ENCODE measurements around the gene ETV3L.

ETV3L gene

GRCh38 chr1:157138220-157139051 is 38.8 kb upstream of the ETV3L start, which contains the start of gene ETV3:
ETV3 (minus strand) TSS chr1:157138395; CDS start chr1:157136352, 2,043 bp downstream.
- no CpG with 5 or more reads among the region's 85 CpGs for WGBS, 2 donors (ENCODE audit: extremely low coverage in 2 of 2, insufficient read length in 2 of 2, insufficient replicate concordance in 1 of 2)

GRCh38 chr1:157137408-157138219 is 38.0 kb upstream of the ETV3L start:
- peak overlapping the region; percentile 81 for H2AK5ac ChIP-seq (ENCODE audit: low read depth, low read length)
- H3K23ac ChIP-seq (ENCODE audit: low read depth, low read length, poor library complexity) = peak overlapping the region; percentile 93
- H2BK12ac ChIP-seq (ENCODE audit: low read length) = no peak overlapping the region
- H3K9ac ChIP-seq (ENCODE audit: low read depth, low read length, poor library complexity) = peak overlapping the region; percentile 93
- H3K4me1 ChIP-seq (ENCODE audit: control insufficient read depth in 2 of 2, insufficient read depth in 1 of 2, low read depth in 1 of 2, low read length in 2 of 2) = peaks cover 4 to 8% of the 10 kb centered on the region in 2 donors
- H3K36me3 ChIP-seq (replicated peaks in 1 of 2; ENCODE audit: control insufficient read depth in 2 of 2, insufficient read depth in 2 of 2, low read length in 2 of 2) = peaks cover 22 to 36% of the 10 kb centered on the region in 2 donors
- peak overlapping the region; percentile 83 to 92 for H3K4me3 ChIP-seq (ENCODE audit: low read length in 2 of 2)
- H3K4me2 ChIP-seq (ENCODE audit: insufficient read depth, low read length, poor library complexity, severe bottlenecking) = peak overlapping the region; percentile 87
- no CpG with 5 or more reads among the region's 36 CpGs for WGBS, 2 donors (ENCODE audit: extremely low coverage in 2 of 2, insufficient read length in 2 of 2, insufficient replicate concordance in 1 of 2)
- no peak overlapping the region for H2BK5ac ChIP-seq (ENCODE audit: low read length)
- H2BK15ac ChIP-seq (ENCODE audit: low read length) = peak overlapping the region; percentile 43
- no peak for DNase-seq (ENCODE audit: low spot score)
- peaks cover 2% of the 10 kb centered on the region for H3K79me1 ChIP-seq (ENCODE audit: low read depth, low read length)
- H4K91ac ChIP-seq (ENCODE audit: low read depth, low read length, poor library complexity) = no peak overlapping the region
- no peak overlapping the region for H4K8ac ChIP-seq (ENCODE audit: low read depth, low read length)
- H2BK120ac ChIP-seq (ENCODE audit: low read depth, low read length) = no peak overlapping the region
- no peaks in the 10 kb centered on the region for H3K9me3 ChIP-seq (replicated peaks in 1 of 2; ENCODE audit: control insufficient read depth in 2 of 2, insufficient read depth in 1 of 2, low read depth in 1 of 2, low read length in 2 of 2)
- H2AFZ ChIP-seq (ENCODE audit: low read length) = peak overlapping the region; percentile 96
- H3K4ac ChIP-seq (ENCODE audit: low read length) = no peak overlapping the region
- H3K14ac ChIP-seq (ENCODE audit: low read length) = peak overlapping the region; percentile 73
- peak overlapping the region; percentile 99 for H3K18ac ChIP-seq (ENCODE audit: low read length)
- H3K27ac ChIP-seq (replicated peaks; ENCODE audit: low read length) = peak overlapping the region; percentile 97
- peaks cover 0 to 18% (median 0%) of the 10 kb centered on the region in 3 experiments for H3K27me3 ChIP-seq (ENCODE audit: control insufficient read depth in 3 of 3, insufficient read depth in 3 of 3, low read depth in 1 of 3, low read length in 3 of 3)

More at GRCh38 chr1:157138220-157139051, 38.8 kb upstream of the ETV3L start, which contains the start of gene ETV3:
- DNase-seq (ENCODE audit: low spot score) = peak; percentile 83
- Histone ChIP-seq H3K9ac (ENCODE audit: low read depth, low read length, poor library complexity) (peak within 1 kb of the TSS; percentile 98), H3K36me3 (replicated peaks in 1 of 2; ENCODE audit: control insufficient read depth in 2 of 2, insufficient read depth in 2 of 2, low read length in 2 of 2) (peaks cover 18 to 28% of the 10 kb centered on the region in 2 donors), H2AFZ (ENCODE audit: low read length) (peak within 1 kb of the TSS; percentile 96), H3K18ac (ENCODE audit: low read length) (peak within 1 kb of the TSS; percentile 99), H3K4me1 (ENCODE audit: control insufficient read depth in 2 of 2, insufficient read depth in 1 of 2, low read depth in 1 of 2, low read length in 2 of 2) (peaks cover 4 to 8% of the 10 kb centered on the region in 2 donors), H3K4me2 (ENCODE audit: insufficient read depth, low read length, poor library complexity, severe bottlenecking) (peak within 1 kb of the TSS; percentile 87), H4K8ac (ENCODE audit: low read depth, low read length) (no peak within 1 kb of the TSS), H4K91ac (ENCODE audit: low read depth, low read length, poor library complexity) (peak within 1 kb of the TSS; percentile 73), H3K27ac (replicated peaks; ENCODE audit: low read length) (peak within 1 kb of the TSS; percentile 97), H3K79me1 (ENCODE audit: low read depth, low read length) (peaks cover 2% of the 10 kb centered on the region), H2BK120ac (ENCODE audit: low read depth, low read length) (peak within 1 kb of the TSS; percentile 49), H2BK12ac (ENCODE audit: low read length) (no peak within 1 kb of the TSS), H3K14ac (ENCODE audit: low read length) (peak within 1 kb of the TSS; percentile 73), H2BK15ac (ENCODE audit: low read length) (peak within 1 kb of the TSS; percentile 43), H3K23ac (ENCODE audit: low read depth, low read length, poor library complexity) (peak within 1 kb of the TSS; percentile 93), H3K27me3 (ENCODE audit: control insufficient read depth in 3 of 3, insufficient read depth in 3 of 3, low read depth in 1 of 3, low read length in 3 of 3) (peaks cover 0 to 18% (median 0%) of the 10 kb centered on the region in 3 experiments), H2AK5ac (ENCODE audit: low read depth, low read length) (peak within 1 kb of the TSS; percentile 81), H3K9me3 (replicated peaks in 1 of 2; ENCODE audit: control insufficient read depth in 2 of 2, insufficient read depth in 1 of 2, low read depth in 1 of 2, low read length in 2 of 2) (no peaks in the 10 kb centered on the region), H3K4me3 (ENCODE audit: low read length in 2 of 2) (peak within 1 kb of the TSS; percentile 83 to 92), H3K4ac (ENCODE audit: low read length) (peak within 1 kb of the TSS; percentile 60), H2BK5ac (ENCODE audit: low read length) (peak within 1 kb of the TSS; percentile 67)

GRCh38 chr1:157137046-157137407 is 37.4 kb upstream of the ETV3L start:
- no peak overlapping the region for H3K23ac ChIP-seq (ENCODE audit: low read depth, low read length, poor library complexity)
- H2BK15ac ChIP-seq (ENCODE audit: low read length) = no peak overlapping the region
- peaks cover 0 to 14% (median 0%) of the 10 kb centered on the region in 3 experiments for H3K27me3 ChIP-seq (ENCODE audit: control insufficient read depth in 3 of 3, insufficient read depth in 3 of 3, low read depth in 1 of 3, low read length in 3 of 3)
- no peak overlapping the region for H3K27ac ChIP-seq (replicated peaks; ENCODE audit: low read length)
- H3K9ac ChIP-seq (ENCODE audit: low read depth, low read length, poor library complexity) = no peak overlapping the region
- H3K4me3 ChIP-seq (ENCODE audit: low read length in 2 of 2) = peak overlapping the region in 1 of 2 donors; percentile 83
- no peak overlapping the region for H2AFZ ChIP-seq (ENCODE audit: low read length)
- H4K91ac ChIP-seq (ENCODE audit: low read depth, low read length, poor library complexity) = no peak overlapping the region
- peaks cover 24 to 42% of the 10 kb centered on the region in 2 donors for H3K36me3 ChIP-seq (replicated peaks in 1 of 2; ENCODE audit: control insufficient read depth in 2 of 2, insufficient read depth in 2 of 2, low read length in 2 of 2)
- no peak for DNase-seq (ENCODE audit: low spot score)
- no peaks in the 10 kb centered on the region for H3K9me3 ChIP-seq (replicated peaks in 1 of 2; ENCODE audit: control insufficient read depth in 2 of 2, insufficient read depth in 1 of 2, low read depth in 1 of 2, low read length in 2 of 2)
- no peak overlapping the region for H3K14ac ChIP-seq (ENCODE audit: low read length)
- no peak overlapping the region for H2BK120ac ChIP-seq (ENCODE audit: low read depth, low read length)
- no peak overlapping the region for H2AK5ac ChIP-seq (ENCODE audit: low read depth, low read length)
- H4K8ac ChIP-seq (ENCODE audit: low read depth, low read length) = no peak overlapping the region
- H2BK5ac ChIP-seq (ENCODE audit: low read length) = no peak overlapping the region
- H3K4ac ChIP-seq (ENCODE audit: low read length) = no peak overlapping the region
- H2BK12ac ChIP-seq (ENCODE audit: low read length) = no peak overlapping the region
- no CpG with 5 or more reads among the region's 4 CpGs for WGBS, 2 donors (ENCODE audit: extremely low coverage in 2 of 2, insufficient read length in 2 of 2, insufficient replicate concordance in 1 of 2)
- H3K79me1 ChIP-seq (ENCODE audit: low read depth, low read length) = peaks cover 2% of the 10 kb centered on the region
- H3K4me1 ChIP-seq (ENCODE audit: control insufficient read depth in 2 of 2, insufficient read depth in 1 of 2, low read depth in 1 of 2, low read length in 2 of 2) = peaks cover 4 to 8% of the 10 kb centered on the region in 2 donors
- H3K4me2 ChIP-seq (ENCODE audit: insufficient read depth, low read length, poor library complexity, severe bottlenecking) = peak overlapping the region; percentile 24
- no peak overlapping the region for H3K18ac ChIP-seq (ENCODE audit: low read length)

All from neuronal stem cell (in vitro differentiated cells).